Measurements from ENCODE around the gene RFXAP.

Gene RFXAP

DNA sequence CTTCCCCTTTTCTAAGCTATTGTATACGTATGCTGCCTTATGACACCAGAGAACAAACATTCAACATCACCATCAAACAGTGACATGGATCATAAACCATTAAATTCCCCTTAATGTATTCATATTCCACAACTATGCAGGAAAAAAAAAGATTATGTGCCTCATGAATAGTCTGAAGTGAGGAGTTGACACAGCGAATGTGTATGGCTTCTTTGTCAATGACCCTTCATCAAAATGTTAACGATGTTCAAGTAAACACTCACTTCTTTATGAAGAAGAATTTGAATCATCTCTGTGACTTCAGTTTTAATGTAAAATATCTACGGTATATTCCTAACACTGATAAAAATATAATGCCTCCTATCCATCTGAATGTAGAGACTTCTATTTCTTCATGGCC lies 56.4 kb downstream of the RFXAP start:
- FAIRE-seq = no peak

DNA sequence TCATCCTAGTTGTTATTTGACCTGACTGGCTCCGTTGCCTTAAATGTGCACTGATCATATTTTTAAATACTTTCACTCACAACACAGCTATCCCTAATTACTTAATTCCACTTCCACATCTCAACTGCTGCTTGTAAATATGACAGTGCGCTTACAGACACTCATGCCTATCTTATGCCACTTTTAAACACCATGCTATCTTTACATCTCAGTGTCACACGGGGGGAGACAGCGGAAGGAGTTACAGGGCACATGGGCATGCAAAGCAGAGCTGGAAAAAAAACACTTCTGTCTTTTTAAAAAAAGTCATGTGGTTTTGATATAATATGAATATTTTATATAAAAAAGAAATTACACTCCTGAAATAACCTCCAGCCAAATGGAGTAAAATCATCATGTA lies 56.9 kb downstream of the RFXAP start:
- no peak for FAIRE-seq
